Hypothalamus (tissue), 51 donors: ENCODE results near the gene AGK.
A peak's percentile ranks its signal among the peaks of the same experiment; 100 is the strongest.
"Not testable (repeated sequence)": the region's sequence is repeated elsewhere in the genome, so short reads cannot be mapped to it uniquely, and the experiment has no call there.

Source experiments
- DNase-seq, 51 donors: peaks; one replicate each; lab custom pipeline; 2025; lab: John Stamatoyannopoulos, UW

AGK gene

DNA sequence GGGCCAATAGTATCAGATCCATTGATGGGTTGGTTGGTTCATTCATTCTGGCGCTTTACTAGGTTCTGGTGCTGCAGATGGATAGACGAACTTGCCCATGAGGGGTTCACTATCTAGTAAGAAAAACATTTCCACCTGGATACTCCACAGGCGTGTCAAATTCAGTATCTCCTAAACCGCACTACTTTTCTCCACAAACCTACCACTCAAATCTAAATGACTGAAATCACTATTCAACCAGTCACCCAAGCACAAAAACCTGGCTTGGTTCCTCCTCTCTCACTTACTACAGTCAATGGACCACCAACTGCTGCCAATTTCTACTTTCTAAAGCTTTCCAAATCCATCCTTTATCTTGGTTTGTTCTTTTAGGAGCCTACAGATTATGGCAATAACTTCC is 572 bp downstream of the AGK start:
- no peak for DNase-seq

GRCh38 chr7:141557360-141557759 is 6.2 kb downstream of the AGK start:
- DNase-seq = no peak

DNA sequence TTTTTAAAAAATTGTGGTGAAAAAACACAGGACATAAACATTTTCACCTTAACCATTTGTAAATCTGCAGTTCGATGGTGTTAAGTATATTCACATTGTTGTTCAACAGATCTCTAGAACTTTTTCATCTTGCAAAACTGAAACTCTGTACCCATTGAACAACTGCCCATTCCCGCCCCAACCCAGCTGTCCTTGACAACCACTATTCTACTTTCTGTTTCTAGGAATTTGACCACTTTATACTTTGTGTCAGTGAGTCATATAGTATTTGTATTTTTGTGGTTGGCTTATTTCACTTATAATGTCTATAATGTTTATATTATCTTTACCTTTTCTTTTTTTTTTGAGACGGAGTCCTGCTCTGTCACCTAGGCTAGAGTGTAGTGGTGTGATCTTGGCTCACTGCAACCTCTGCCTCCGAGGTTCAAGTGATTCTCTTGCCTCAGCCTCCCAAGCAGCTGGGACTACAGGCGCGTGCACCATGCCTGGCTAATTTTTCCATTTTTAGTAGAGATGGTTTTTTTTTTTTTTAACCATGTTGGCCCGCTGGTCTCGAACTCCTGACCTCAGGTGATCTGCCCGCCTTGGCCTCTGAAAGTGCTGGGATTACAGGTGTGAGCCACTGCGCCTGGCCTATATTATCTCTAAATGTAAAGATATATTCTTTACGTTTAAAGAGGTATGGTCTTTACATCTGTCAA is 6.8 kb downstream of the AGK start:
- not testable (repeated sequence) for DNase-seq

- DNase-seq = no peak
These were observed 7.5 kb downstream of the AGK start for GRCh38 chr7:141558544-141559183.

DNA sequence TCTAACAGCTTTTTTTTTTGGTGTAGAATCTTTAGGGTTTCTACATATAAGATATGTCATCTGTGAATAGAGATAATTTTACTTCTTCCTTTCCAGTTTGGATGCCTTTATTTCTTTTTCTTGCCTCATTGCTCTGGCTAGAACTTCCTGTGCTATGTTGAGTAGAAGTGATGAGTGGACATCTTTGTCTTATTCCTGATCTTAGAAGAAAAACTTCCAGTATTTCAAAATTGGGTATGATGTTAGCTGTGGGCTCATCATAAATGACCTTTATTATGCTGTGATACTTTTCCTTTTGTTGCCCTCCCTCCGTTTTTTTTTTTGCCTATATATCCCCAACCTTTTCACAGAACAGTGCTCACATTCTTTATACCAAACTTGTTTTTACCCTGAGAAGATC is 8.8 kb downstream of the AGK start:
- DNase-seq = no peak

DNA sequence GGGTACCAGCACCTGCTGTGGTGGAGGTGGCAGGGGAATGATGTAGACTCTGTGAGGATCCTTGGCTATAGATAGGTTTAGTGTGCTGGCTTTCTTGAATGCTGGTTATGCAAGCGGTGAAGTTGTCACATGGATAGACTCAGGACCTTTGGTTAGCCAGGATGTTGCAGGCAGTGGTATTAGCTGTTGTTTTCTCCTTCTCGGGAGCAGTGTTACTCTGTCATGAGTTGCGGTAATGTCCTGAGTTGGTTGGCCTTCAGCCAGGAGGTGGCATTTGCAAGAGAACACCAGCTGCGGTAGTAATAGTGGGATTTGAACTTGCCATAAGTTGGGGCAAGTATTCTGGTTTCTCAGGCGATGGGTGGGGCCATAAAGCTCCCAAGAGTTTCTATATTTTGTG is 10.8 kb downstream of the AGK start:
- no peak for DNase-seq

DNA sequence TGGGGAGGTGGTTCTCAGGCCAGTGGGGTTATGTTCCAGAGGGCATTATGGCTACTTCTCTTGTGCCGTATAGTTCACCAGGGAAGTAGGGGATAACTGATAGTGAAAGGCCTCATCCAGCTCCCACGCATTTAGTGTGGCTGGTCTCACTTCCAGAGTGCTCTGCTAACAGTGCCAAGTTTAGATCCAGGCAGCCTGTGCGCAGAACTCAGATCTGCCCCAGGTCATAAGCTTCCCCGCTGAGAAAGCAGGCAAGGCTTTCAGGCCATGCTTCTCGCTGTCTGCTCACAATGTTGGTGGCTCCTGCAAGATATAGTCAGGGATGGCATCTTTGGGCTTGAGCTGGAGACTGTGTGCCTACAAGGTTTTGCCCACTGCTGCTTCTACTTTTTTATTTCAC is 11.3 kb downstream of the AGK start:
- no peak for DNase-seq

DNA sequence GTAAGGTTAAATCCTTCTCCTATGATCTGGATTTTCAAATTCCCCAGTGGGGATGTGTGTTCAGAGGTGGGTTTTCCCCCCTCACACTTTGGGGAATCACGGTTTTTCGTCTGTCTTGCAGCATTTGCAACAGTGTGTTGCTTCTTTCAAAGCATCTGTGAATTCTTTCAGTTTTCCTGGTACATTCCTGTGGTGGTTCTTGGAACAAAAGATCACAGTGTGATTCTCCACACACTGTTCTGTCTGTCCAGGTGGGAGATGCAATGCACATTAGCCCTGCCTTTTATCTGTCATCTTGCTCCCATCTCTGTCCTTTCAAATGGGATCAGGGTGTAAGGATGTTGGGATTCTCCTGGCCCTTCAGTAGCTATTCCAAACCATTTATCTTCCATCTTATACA is 11.8 kb downstream of the AGK start:
- no peak for DNase-seq

DNA sequence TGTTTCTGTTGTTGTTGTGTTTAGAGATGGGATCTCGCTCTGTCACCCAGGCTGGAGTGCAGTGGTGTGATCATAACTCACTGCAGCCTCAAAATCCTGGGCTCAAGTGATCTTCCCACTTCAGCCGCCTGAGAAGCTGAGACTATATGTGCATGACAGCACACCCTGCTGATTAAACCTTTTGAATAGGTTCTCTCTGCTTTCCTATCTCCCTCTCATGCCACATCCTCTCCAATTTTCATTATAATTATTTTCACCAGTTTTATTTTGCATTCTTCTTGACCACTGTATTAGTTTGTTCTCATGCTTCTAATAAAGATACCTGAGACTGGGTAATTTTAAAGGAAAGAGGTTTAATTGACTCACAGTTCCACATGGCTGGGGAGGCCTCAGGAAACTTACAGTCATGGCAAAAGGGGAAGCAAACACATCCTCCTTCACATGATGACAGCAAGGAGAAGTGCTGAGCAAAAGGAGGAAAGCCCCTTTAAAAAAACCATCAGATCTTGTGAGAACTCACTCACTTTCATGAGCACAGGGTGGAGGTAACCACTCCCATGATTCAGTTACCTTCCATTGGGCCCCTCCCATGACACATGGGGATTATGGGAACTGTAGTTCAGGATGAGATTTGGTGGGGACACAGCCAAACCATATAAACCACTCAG is 12.9 kb downstream of the AGK start:
- DNase-seq = no peak

DNA sequence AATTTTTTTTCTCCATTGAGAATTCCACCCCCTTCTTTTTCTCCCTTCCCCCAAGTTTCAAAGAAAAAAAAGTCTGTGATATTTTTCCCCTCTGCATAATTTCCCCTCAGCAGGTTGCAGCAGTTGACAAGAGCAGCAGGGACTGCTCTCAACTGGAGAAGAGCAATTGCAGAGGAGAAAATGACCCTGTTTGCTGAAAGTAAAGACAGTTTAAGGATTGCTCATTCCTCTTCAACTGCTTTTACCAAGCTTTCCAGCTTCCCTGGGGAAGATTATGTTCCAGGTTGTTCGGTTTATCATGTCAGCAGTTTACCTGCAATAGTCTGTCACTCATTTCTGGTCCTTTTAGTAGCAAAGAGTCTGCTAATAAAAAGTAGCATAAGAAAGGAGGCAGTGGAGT is 16.2 kb downstream of the AGK start:
- DNase-seq = no peak

DNA sequence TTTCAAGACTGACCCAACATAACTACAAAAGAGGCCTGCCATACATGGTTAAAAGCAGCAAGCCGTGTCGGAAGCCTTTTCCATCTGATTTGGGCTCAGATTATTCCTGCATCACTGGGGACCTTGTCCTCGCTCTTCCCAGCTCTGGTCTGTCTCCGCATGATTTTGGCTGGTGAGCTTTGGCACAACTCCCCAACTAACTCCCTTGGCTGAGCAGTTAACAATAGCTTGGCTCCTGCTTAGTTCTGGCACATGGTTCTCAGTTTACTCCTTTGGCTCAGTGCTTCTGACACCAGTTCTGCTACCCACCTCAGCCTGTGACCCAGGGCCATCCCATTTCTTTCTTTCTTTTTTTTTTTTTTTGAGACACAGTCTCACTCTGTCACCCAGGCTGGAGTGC is 17.0 kb downstream of the AGK start:
- DNase-seq = peak in 3 of 51 donors; percentile 3

DNA sequence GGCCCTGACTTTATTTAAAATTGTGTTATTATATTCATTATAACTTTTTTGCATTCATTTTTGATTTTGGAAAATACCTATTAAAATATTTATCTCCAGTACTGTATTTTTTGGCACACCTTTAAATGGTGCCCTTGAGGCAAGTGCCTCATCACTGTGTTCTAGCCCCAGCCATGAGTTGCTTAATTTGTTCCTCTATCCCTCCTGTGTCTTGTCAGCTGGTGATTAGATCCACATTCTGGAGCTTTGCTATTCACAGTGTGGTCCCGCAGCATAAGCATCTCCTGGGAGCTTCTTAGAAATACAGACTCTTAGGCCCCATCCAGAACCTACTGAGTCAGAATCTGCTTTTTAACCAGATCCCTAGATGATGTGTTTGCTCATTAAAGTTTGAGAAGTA is 19.8 kb downstream of the AGK start:
- DNase-seq = no peak

DNA sequence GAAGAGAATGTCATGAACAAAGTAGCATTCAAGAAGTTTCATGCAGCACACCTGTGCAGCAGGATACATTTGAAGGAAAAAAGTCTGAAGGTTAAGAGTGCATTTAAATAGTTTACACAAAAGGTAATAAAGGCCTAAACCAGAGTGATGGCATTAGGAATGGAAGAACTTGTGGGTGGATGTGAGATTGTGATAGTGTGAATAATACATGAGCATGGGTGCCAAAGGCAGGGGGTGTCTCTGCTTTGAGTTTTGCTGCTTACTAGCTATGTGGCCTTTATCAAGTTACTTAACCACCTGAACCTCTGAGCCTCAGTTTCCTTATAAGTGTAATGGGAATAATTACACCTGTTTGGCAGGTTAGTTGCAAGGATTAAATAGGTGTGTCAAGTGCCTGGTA is 21.0 kb downstream of the AGK start:
- DNase-seq = no peak

DNA sequence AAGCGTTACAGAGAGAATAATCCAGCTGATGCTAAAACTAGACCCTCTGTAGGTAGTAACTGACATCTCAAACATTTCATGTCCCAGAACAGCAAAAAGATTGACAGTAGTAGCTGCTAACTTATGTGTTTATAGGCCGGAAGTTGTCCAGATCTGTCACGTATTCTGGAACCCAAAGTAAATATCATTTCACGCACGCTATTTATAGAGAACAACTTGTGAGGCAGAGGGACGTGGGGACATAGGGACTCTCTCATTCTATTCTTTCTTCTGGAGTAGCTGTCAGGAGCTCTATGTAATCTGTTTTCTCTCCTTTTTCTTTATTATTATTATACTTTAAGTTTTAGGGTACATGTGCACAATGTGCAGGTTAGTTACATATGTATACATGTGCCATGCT is 22.3 kb downstream of the AGK start:
- DNase-seq = no peak

GRCh38 chr7:141575164-141575563 is 24.0 kb downstream of the AGK start:
- no peak for DNase-seq

DNA sequence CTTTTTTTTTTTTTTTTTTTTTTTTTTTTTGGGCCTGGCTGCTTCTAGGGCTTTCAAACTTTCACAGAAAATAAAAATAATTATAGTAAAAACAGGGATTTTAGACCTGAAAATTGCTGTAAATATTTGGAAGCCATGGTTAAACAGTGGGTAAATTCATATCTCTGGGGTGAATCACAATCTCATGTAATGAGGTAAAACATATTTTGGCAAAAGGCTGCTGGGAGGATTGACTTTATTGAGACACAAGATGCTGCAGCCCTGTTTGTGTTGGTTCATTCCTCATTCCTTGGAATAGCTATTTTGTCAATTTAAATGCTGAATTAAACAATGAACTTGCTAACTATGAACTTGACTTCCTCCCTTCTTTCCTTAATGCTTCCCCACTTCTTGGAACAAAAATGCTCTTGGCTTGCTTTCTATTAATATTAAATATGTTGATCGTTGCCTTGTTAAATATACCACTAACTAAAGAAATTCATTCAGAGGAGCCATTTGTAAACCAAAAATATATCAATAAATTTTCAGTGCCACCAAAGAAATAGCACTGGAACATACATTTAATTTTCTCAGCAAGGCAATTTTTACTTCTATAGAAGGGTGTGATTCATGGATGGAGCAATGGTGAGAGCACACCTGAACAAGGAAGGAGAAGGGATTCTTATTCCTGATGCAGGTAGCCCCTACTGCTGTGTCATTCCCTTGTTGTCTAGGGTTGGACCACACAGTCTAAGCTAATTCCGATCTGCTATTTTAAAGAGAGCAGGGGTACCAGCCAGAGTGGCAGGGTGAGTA is 24.6 kb downstream of the AGK start:
- no peak for DNase-seq

GRCh38 chr7:141577043-141577839 is 26.0 kb downstream of the AGK start:
- no peak for DNase-seq

- not testable (repeated sequence) for DNase-seq
These were observed 28.7 kb downstream of the AGK start for GRCh38 chr7:141579953-141580352.

- DNase-seq = not testable (repeated sequence)
These were observed 30.9 kb downstream of the AGK start for GRCh38 chr7:141582063-141582462.

GRCh38 chr7:141584935-141585334 is 33.7 kb downstream of the AGK start:
- no peak for DNase-seq
